IPS-NIHi11 (cell line): ENCODE data around the gene ITPRIPL2.

ENCODE experiments used
- DNase-seq: peaks from one replicate; pipeline ENCODE4 v3.0.0; 2012; ENCODE audit warnings: mixed read lengths, low spot score

The ITPRIPL2 gene

DNA sequence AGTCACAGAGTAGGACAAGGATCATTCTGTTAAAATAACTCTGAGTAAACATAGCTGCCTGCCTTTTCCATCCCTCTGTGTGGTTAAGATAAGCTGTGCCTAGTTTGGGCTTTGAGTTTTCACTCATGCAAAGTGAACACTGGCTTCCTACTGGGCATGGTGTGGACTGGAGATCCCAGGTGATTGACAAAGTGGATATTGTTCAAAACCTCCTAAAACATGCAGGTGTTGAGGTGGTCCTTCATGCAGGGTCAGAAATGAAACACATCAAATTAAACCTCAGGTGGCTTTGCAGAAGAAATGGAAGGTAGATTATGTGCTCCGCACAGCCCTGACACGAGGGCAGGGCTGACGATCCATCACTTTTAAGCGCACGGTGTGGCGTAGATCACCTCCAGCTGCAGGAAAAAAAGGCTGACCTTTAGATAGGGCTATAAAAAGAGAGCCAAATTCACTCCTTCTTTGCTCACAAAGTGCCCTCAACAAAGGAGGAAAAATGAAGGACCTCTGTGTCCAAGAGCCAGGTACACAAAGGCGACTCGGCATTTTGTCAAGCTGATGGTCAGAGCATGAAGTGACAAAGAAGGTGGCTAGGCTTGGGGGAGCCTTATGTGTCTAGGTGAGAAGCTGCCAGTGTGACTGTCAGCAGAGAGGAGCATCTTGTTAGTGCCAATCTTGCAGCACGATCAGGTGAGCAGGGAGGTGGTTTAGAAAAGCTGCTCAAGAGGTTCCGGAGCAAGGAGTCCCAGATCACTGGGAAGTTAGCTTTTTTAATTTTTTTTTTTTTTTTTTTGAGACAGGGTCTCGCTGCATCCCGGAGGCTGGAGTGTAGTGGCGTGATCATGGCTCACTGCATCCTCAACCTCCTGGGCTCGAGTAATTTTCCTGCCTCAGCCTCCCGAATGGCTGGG, 19.9 kb upstream of the ITPRIPL2 start:
- no peak for DNase-seq

GRCh38 chr16:19094542-19095365, 19.0 kb upstream of the ITPRIPL2 start:
- no peak for DNase-seq

DNA sequence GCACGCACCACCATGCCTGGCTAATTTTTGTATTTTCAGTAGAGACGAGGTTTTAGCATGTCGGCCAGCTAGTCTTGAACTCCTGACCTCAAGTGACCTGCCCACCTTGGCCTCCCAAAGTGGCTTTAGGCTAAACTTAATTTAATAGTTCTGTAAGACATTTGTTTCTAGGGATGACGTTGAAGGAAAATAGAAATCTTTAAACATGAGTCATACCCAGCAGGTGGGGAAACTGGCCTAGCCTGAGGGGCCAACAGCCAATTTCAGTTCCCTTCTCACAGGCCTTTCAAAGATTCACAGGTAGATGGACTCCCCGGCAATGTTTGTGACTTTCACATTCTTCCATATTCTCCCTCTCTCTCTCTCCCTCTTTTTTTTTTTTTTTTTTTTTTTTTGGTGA, 18.1 kb upstream of the ITPRIPL2 start:
- DNase-seq = no peak

DNA sequence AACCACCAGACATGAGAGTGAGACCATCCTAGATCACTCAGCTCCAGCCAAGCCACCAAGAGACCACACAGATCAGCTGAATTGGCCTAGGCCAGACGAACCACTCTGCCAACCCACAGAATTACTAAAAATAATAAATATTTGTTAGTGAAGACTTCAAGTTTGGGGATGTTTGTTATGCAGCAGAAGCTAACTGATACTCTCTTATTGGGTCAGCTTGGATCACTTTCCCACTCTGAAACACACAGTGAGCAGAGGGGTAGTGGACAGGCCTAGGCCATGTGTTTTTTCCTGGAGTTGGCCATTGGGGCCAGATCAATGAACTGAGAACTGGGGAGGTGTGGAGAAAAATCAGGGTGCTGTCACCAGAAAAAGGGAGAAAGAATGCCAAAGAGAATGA, 15.6 kb upstream of the ITPRIPL2 start:
- no peak for DNase-seq

DNA sequence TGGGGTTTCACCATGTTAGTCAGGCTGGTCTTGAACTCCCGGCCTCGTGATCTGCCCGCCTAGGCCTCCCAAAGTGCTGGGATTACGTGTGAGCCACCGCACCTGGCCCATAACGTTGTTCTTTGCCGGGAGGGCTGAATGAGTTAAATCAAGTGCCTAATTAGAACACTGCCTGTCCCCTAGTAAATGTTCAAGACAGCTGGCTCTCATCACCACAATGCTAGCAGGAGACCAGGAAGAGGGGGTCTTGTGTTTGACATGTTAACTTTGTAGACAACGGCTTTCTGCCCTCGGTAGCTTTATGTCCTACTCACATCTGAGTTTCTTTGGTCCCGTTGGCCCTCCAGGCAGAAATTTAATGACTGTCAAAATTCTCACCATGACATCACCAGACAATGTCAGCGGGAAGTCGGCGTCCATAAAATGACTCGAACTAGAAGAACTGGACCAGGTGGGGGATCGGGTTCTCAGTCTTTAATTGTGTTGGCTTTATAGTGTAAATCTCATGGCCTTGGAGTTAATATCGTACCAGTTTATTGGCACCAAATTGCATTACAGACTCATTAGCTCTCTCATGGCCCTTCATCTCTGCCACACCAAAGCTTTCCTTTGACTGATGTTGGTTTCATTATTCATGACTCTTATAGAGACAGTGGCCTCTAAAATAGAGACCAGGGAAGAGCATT, 11.4 kb upstream of the ITPRIPL2 start:
- no peak for DNase-seq

DNA sequence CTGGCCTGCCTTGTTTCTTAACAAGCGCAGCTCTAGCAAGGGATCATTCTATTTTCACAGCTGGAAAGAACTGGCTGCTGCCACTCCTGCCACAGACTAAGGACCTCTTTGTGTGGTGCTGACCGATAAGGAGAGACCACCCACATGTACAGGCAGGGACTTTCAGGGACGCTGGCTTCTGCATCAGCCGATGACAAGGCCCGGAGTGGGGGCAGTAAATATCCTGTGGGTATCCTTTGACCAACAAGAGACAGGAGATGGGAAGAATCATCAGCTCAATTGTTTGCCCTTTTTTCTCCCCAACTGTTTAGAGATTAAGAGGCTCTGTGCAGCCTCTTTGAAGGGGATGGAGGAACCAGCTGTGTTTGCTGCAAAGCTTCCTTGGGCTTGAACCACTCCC, 9.2 kb upstream of the ITPRIPL2 start:
- DNase-seq = no peak

GRCh38 chr16:19105131-19105530, 8.6 kb upstream of the ITPRIPL2 start:
- DNase-seq = no peak

DNA sequence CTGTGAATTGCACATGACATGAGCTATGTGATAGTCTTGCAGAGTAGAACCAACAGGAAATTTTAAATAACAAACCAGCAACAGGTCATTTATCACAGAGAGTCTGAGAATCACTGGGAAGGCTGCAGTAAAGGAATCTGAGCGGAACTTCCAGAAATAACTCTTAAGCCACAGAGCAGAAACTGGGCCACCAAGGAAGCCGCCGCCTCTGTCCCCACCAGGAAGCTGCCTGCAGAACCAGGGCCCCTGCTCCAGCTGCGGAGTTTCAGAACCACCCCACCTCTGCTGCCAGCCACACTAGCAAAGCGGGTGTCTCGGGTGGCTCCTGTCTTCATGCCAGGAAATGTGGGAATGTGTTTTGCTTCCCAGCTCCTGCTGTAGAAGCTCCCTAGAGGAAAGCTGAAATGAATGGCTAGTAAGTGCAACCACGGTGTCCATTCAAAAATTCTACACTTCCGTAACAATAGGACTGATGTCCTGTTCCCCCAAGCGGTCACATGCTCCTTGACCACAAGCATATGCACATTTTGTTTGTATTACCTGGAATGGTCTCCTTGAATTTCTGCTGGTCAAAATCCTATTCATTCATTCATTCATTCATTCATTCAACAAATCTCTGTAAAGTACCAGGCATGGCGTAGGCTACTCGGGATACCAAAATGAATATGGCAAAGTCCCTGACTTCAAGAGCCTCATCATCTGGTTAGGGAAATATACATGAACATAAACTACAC, 7.7 kb upstream of the ITPRIPL2 start:
- no peak for DNase-seq

DNA sequence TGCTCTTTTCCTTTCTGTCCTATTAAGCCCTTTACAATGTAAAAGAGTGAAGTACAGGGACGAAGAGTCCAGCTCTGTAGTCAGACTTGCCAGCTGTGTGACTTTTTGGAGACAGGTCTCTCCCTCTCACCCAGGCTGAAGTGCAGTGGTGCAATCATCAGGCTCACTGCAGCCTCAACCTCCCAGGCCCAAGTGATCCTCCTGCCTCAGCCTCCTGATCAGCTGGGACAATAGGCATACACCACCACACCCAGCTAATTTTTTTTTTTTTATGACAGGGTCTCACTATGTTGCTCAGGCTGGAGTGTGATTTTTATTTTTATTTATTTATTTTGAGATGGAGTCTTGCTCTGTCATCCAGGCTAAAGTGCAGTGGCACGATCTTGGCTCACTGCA, 7.1 kb upstream of the ITPRIPL2 start:
- DNase-seq = no peak

GRCh38 chr16:19108409-19109287, 5.1 kb upstream of the ITPRIPL2 start:
- no peak for DNase-seq

- no peak for DNase-seq
Measured at GRCh38 chr16:19109288-19109664, 4.5 kb upstream of the ITPRIPL2 start.

DNA sequence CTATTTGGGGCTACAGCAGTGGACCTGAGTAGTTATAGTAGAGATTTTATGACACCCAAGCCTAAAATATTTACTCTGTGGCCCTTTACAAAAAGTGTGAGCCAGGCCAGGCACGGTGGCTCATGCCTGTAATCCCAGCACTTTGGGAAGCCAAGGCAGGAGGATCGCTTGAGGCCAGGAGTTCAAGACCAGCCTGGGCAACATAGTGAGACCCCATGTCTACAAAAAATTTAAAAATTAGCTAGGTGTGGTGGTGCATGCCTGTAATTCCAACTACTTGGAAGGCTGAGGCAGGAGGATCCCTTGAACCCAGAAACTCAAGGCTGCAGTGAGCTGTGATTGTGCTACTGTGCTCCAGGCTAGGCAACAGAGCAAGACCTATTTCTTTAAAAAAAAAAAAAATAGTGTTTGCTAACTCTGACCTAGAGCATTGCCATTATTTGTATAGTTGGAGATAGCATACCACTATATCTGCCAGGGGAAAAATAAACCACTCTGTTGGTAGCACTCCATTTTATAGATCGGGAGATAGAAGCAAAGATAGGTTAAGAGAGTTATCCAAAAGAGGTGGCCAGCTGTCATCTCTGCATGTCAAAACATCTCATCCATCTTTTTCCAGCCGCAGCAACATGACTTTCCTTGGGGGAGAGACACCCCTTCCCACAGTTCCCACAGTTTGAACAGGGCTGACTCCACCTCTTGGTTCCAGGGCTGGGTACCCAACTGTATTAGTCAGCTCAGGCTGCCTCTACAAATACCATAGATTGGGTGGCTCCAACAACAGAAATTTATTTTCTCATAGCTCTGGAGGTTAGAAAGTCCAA, 3.0 kb upstream of the ITPRIPL2 start:
- DNase-seq = no peak

- no peak for DNase-seq
Measured at GRCh38 chr16:19112099-19112407, 1.7 kb upstream of the ITPRIPL2 start.

GRCh38 chr16:19114359-19115147, 789 bp downstream of the ITPRIPL2 start:
- peak; percentile 63 for DNase-seq

DNA sequence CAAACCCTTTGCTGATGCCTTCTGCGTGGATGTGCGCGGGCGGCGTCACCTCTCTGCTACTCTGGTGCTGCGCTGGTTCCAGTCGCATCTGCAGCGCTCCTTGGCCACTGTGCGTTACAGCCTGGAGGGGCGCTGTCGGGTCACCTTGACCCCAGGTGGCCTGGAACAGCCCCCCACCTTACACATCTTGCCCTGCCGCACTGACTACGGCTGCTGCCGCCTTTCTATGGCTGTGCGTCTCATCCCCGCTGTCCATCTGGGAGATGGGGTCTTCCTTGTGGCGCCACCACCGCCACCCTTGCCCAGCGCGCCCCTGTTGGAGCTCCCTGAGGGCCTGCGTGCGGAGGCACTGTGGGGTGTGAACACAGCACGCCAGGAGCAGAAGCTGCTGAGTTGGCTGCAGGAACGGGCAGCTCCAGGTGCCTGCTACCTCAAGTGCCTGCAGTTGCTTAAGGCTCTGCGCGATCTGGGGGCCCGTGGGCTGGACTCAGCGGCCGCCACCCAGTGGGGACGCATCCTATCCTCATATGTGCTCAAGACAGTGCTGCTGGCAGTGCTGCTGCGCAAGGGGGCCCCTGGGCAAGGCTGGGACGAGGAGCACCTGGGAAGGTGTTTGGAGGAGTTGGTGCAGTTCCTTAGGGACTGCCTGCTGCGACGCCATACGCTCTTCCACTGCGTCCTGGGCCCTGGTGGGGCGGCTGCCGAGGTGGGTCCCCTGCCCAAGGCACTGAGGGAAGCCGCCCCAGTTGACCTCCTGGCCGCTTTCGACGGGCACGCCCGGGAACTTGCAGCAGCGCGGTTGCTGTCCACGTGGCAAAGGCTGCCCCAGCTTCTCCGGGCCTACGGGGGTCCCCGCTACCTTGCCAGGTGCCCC, 1.6 kb downstream of the ITPRIPL2 start:
- peak; percentile 28 for DNase-seq

GRCh38 chr16:19116711-19117449, 3.1 kb downstream of the ITPRIPL2 start:
- DNase-seq = no peak

DNA sequence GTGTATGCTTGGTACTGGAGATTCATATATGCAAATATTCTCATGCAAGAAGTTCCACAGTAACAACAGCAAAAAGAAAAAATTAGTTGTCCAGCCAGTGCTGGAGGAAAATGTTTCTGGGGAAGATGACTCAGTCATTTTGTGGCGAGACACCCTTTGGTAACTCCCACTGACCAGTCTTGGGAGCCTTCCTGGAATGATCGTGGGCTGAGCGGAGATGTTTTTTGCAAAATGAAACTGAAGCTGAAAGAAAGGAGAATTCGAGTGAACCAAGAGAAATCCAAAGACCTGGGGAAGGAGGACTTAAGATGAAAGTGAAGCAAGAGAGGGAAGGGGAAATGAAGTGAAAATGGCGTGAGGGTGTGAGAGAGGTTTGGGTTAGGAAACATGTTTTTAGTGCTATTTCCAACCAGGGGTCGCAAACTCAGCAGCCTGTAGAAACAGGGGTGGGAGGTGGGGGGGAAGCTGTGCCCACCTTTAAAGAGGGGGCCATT, 5.2 kb downstream of the ITPRIPL2 start:
- no peak for DNase-seq
